Stimulated activated naive CD8-positive, alpha-beta T cell treated with anti-CD3 and anti-CD28 coated beads, Interleukin-15, Interleukin-2, amounts not matched to agents 100 ng/mL and 50 ng/mL, for 24 hours (primary cell): ENCODE data around the gene CASP8AP2.
"Not testable (repeated sequence)": the region's sequence is repeated elsewhere in the genome, so short reads cannot be mapped to it uniquely, and the experiment has no call there.

Source experiments
- H3K27ac Mint-ChIP-seq: one replicate; pipeline ENCODE4 v1.8.0; 2021; ENCODE audit warnings: mild to moderate bottlenecking, mixed read lengths
- H3K27me3 Mint-ChIP-seq: one replicate; pipeline ENCODE4 v1.8.0; 2021; ENCODE audit warnings: mixed read lengths
- H3K36me3 Mint-ChIP-seq: one replicate; pipeline ENCODE4 v1.8.0; 2021; ENCODE audit warnings: low read depth, mixed read lengths
- H3K4me1 Mint-ChIP-seq: one replicate; pipeline ENCODE4 v1.8.0; 2021; ENCODE audit warnings: low read depth, mixed read lengths
- H3K4me3 Mint-ChIP-seq: one replicate; pipeline ENCODE4 v1.8.0; 2021; ENCODE audit warnings: mild to moderate bottlenecking, mixed read lengths
- H3K9me3 Mint-ChIP-seq: one replicate; pipeline ENCODE4 v1.8.0; 2021; ENCODE audit warnings: mixed read lengths

The CASP8AP2 gene

DNA sequence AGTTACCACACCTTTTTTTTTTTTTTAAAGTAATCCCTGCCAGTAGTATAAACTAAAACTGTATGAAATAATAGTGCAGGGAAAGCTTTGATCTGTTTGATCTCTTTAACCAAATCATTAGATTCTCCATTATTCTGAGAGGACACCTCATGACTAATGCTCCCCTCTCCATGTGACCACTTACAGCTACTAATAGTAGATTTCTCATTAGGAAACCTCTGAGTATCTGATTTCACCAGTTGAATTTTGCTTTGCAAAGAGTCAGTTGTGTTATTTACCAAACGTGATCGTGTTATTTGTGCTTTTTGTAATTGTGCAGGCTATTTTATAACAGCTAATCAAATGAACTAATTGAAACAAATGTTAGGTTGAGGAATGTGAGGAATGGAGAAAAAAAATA, 12.5 kb downstream of the CASP8AP2 start:
- H3K4me1 Mint-ChIP-seq: peaks cover 21% of the 10 kb centered on the region
- no peaks in the 10 kb centered on the region for H3K9me3 Mint-ChIP-seq
- H3K36me3 Mint-ChIP-seq: peaks cover 34% of the 10 kb centered on the region
- H3K4me3 Mint-ChIP-seq: no peak overlapping the region
- peak overlapping the region; percentile 37 for H3K27ac Mint-ChIP-seq
- H3K27me3 Mint-ChIP-seq: no peaks in the 10 kb centered on the region

DNA sequence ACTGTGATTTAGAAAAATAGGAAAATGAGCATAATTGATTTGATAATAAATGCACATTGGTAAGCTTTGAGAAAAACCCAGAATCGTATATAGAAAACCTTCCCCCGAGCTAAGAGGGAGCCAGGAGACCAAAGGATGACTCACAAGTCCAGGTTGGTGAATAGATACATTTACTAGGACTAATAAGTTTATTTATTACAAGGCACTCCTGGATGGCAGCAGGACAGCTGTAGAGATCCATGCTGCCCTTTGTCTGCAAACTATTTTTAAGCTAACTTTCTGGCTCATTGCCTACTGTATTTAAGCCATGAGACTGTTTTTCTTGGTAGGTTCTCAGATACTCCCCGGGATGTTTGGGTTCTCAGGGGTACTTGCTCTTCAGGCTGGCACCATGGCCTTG, 13.4 kb downstream of the CASP8AP2 start:
- H3K27ac Mint-ChIP-seq: no peak overlapping the region
- no peak overlapping the region for H3K4me3 Mint-ChIP-seq
- no peaks in the 10 kb centered on the region for H3K27me3 Mint-ChIP-seq
- peaks cover 21% of the 10 kb centered on the region for H3K4me1 Mint-ChIP-seq
- H3K9me3 Mint-ChIP-seq: no peaks in the 10 kb centered on the region
- H3K36me3 Mint-ChIP-seq: peaks cover 31% of the 10 kb centered on the region

DNA sequence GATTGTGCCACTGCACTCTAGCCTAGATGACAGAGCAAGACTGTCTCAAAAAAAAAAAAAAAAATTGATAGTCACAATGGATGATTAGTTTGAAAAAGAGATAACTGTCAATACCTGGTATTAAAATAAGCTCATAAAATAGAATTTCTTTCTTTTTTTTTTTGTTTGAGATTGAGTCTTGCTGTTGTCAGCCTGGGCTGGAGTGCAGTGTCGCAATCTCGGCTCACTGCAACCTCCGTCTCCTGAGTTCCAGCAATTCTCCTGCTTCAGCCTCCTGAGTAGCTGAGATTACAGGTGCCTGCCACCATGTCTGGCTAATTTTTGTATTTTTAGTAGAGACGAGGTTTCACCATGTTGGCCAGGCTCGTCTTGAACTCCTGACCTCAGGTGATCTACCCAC, 17.8 kb downstream of the CASP8AP2 start:
- Mint-ChIP-seq H3K36me3 (peaks cover 41% of the 10 kb centered on the region), H3K4me1 (peaks cover 14% of the 10 kb centered on the region)
- not testable (repeated sequence) for H3K27ac Mint-ChIP-seq, H3K4me3 Mint-ChIP-seq, H3K27me3 Mint-ChIP-seq, H3K9me3 Mint-ChIP-seq

DNA sequence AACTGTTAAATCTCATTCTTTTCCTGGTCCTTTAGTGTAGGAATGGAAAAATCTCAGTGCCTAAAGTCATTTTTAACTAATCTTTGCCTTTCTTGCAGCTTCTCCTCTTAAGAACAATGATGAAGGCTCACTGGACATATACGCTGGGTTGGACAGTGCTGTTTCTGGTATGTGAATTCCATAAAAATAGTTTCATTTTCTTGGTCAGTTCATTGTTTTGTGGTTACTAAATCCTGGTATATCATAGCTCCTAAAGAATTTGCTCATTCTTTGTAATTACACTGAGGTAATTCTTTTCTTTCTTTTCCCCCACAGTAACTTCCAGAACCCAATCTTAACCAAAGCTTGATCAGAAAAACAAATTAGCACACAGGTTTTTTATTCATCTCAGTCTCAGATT, 23.4 kb downstream of the CASP8AP2 start:
- peaks cover 8% of the 10 kb centered on the region for H3K4me1 Mint-ChIP-seq
- no peaks in the 10 kb centered on the region for H3K9me3 Mint-ChIP-seq
- no peak overlapping the region for H3K4me3 Mint-ChIP-seq
- H3K27me3 Mint-ChIP-seq: no peaks in the 10 kb centered on the region
- peaks cover 73% of the 10 kb centered on the region for H3K36me3 Mint-ChIP-seq
- H3K27ac Mint-ChIP-seq: no peak overlapping the region

DNA sequence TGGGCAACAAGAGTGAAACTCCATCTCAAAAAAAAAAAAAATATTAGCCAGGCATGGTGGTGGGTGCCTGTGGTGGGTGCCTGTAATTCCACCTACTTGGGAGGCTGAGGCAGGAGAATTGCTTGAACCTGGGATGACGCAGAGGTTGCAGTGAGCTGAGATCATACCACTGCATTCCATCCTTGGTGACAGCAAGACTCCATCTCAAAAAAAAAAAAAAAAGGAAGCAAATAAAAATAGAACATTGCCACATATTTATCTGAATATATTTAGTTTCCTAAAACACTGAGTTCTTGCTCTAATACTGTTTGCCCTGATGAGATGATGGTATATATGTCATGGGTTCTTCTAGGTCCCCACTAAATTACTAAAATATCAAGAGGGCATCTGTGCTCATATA, 28.4 kb downstream of the CASP8AP2 start:
- peaks cover 76% of the 10 kb centered on the region for H3K36me3 Mint-ChIP-seq

DNA sequence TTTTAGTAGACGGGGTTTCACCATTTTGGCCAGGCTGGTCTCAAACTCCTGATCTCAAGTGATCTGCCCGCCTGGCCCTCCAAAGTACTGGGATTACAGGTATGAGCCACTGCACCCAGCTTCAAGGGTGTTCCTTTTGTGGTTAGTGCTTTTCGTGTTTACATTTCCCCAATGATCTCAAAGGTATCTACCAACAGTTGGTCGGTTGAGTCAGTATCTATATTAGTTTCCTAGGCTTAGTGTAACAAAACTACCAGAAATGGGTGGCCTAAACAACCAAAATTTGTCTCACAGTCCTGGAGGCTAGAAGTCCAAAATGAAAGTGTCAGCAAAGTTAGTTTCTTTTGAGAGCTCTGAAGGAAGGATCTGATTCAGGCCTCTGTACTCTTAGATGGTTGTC, 30.1 kb downstream of the CASP8AP2 start:
- no peaks in the 10 kb centered on the region for H3K27me3 Mint-ChIP-seq
- peaks cover 3% of the 10 kb centered on the region for H3K9me3 Mint-ChIP-seq
- no peak overlapping the region for H3K27ac Mint-ChIP-seq
- H3K36me3 Mint-ChIP-seq: peaks cover 79% of the 10 kb centered on the region
- H3K4me1 Mint-ChIP-seq: peaks cover 15% of the 10 kb centered on the region
- no peak overlapping the region for H3K4me3 Mint-ChIP-seq

More for the DNA sequence above, 28.4 kb downstream of the CASP8AP2 start:
- Mint-ChIP-seq H3K4me3 (no peak overlapping the region), H3K9me3 (no peaks in the 10 kb centered on the region), H3K4me1 (peaks cover 15% of the 10 kb centered on the region), H3K27me3 (no peaks in the 10 kb centered on the region), H3K27ac (no peak overlapping the region)

DNA sequence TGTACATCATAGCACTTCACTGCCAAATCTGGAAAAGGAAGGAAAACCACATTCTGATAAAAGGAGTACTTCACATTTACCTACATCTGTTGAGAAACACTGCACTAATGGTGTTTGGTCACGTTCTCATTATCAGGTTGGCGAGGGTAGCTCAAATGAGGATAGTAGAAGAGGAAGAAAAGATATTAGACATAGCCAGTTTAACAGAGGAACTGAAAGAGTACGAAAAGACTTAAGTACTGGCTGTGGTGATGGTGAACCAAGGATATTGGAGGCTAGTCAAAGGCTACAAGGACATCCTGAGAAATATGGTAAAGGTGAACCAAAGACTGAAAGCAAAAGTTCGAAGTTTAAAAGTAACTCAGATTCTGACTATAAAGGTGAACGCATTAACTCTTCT, 32.6 kb downstream of the CASP8AP2 start:
- Mint-ChIP-seq H3K4me3 (no peak overlapping the region), H3K27me3 (no peaks in the 10 kb centered on the region), H3K36me3 (peaks cover 76% of the 10 kb centered on the region), H3K4me1 (peaks cover 15% of the 10 kb centered on the region), H3K9me3 (peaks cover 3% of the 10 kb centered on the region), H3K27ac (peak overlapping the region; percentile 52)

DNA sequence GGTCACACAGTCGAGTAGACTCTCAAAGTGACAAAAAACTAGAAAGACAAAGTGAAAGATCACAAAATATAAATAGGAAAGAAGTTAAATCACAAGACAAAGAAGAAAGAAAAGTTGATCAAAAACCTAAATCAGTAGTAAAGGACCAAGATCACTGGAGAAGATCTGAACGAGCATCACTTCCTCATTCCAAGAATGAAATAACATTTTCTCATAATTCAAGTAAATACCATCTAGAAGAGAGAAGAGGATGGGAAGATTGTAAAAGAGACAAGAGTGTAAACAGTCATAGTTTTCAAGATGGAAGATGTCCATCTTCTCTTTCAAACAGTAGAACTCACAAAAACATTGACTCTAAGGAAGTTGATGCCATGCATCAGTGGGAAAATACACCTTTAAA, 33.0 kb downstream of the CASP8AP2 start:
- H3K27me3 Mint-ChIP-seq: no peaks in the 10 kb centered on the region
- peaks cover 77% of the 10 kb centered on the region for H3K36me3 Mint-ChIP-seq
- peak overlapping the region; percentile 52 for H3K27ac Mint-ChIP-seq
- H3K9me3 Mint-ChIP-seq: peaks cover 3% of the 10 kb centered on the region
- H3K4me3 Mint-ChIP-seq: no peak overlapping the region
- peaks cover 15% of the 10 kb centered on the region for H3K4me1 Mint-ChIP-seq

DNA sequence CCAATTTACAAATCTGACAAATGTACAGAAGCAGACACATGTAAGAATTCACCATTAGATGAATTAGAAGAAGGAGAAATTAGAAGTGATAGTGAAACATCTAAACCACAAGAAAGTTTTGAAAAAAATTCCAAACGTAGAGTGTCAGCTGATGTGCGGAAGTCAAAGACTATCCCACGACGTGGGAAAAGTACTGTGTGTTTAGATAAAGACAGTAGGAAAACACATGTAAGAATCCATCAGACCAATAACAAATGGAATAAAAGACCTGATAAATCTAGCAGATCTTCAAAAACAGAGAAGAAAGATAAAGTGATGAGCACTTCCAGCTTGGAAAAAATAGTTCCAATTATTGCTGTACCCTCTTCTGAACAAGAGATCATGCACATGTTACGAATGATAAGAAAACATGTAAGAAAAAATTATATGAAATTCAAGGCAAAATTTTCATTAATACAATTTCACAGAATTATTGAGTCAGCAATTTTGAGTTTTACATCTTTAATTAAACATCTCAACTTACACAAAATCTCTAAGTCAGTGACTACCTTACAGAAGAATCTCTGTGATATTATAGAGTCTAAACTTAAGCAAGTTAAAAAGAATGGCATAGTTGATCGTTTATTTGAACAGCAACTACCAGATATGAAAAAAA, 36.5 kb downstream of the CASP8AP2 start:
- H3K36me3 Mint-ChIP-seq: peaks cover 86% of the 10 kb centered on the region

DNA sequence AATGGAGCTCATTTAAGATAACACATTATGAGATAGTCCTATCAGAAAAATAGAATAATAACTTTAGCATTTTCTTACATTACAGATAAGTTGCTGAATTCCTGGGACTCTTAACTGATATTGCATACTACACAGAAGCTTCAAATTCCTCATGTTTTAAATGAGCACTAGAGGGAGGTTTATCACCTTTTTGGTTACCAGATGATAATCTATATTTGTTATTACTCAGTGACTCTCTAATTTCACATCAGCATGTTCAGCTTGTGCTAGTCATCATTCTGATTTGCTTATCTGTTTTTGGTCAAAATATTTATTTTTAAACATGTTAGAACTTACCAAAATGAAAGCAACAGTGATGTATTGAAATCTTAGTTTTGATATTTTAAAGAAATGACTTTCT, 44.0 kb downstream of the CASP8AP2 start:
- H3K4me3 Mint-ChIP-seq: no peak overlapping the region
- no peak overlapping the region for H3K27ac Mint-ChIP-seq
- no peaks in the 10 kb centered on the region for H3K27me3 Mint-ChIP-seq
- H3K36me3 Mint-ChIP-seq: peaks cover 49% of the 10 kb centered on the region
- H3K4me1 Mint-ChIP-seq: no peaks in the 10 kb centered on the region
- no peaks in the 10 kb centered on the region for H3K9me3 Mint-ChIP-seq

More for the DNA sequence above, 36.5 kb downstream of the CASP8AP2 start:
- Mint-ChIP-seq H3K27ac (no peak overlapping the region), H3K4me3 (no peak overlapping the region), H3K9me3 (peaks cover 3% of the 10 kb centered on the region), H3K4me1 (peaks cover 9% of the 10 kb centered on the region), H3K27me3 (no peaks in the 10 kb centered on the region)

DNA sequence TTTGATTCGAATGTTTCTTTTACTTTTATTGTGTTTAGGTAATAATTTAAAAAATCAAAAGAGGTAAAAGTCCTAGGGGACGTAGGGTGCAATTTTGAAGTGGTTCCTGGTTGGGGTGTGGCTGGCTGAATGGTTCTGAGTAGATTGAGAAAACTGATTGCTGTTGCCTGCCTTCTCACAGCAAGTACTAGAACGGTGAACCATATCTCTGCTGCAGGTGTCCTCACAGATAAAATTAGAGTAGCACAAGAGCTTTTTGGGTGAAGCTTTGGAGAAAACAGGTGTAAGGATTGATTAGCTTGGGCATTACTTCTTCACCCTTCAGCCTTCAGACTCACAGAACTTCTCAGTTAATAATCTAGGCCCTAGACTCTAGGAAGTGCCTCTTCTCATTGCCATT, 44.8 kb downstream of the CASP8AP2 start:
- H3K4me1 Mint-ChIP-seq: no peaks in the 10 kb centered on the region
- no peaks in the 10 kb centered on the region for H3K27me3 Mint-ChIP-seq
- no peak overlapping the region for H3K27ac Mint-ChIP-seq
- no peaks in the 10 kb centered on the region for H3K9me3 Mint-ChIP-seq
- no peak overlapping the region for H3K4me3 Mint-ChIP-seq
- H3K36me3 Mint-ChIP-seq: peaks cover 44% of the 10 kb centered on the region

DNA sequence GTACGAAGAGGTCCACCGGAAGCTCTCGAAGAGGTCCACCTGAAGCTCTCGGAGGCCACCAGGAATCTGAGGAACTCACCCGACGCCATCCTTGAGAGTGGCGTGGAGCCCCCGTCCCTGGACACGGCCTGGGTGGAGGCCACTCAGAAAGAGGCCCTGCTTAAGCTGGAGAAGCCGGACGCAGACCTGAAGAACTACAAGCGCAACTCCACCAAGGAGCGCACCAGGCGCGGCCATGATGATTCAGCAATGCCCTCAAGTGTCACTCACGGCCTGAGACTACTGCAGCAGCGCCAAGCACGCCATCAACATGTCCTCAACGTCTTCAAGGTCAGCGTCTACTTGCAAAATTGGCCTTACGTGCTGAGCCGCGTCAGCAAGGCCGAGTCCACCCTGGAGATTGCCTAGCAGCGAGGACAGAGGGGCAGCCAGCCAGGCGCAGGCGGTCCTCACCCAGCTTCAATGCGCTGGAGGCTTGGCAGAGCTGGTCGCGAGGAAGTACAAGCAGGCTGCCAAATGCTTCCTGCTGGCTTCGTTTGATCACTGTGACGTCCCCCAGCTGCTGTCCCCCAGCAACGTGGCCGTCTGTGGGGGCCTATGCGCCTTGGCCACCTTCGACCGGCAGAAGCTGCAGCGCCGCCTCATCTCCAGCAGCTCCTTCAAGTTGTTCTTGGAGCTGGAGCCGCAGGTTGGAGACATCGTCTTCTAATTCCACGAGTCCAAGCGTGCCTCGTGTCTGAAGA, 56.9 kb downstream of the CASP8AP2 start:
- Mint-ChIP-seq H3K36me3 (no peaks in the 10 kb centered on the region), H3K4me1 (peaks cover 6% of the 10 kb centered on the region), H3K4me3 (no peak overlapping the region), H3K9me3 (no peaks in the 10 kb centered on the region), H3K27me3 (peaks cover 13% of the 10 kb centered on the region), H3K27ac (no peak overlapping the region)

DNA sequence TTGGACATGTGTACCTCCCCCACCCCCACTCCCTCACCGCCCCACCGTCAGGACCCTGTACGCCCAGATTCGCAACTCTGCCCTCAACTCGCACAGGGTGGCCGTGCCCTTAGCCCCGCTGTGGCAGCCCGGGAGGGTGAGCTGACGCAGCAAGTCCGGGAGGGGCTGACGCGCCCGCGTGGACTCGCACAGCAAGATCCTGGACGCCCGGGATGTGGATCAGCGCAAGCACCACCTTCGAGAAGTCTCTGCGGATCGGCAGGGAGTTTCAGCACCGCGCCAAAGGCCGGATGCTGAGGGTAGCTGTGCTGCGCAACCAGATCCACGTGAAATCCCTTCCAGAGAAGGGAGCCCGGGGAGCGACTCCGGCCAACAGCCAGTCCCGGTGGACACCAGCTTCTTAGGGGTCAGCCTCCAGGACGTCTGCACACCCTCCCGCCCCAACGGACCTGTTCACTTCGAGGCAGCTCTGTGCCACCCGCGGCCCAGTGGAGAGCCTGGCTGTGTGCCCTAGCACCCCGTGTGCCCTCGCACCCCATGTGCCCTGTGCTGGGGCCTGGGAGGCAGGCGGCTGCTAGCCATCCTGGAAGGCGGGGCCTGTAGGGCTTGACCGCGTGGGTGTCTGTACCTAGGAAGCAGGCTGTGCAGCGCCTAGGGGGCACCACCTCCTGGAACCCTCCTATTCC, 57.9 kb downstream of the CASP8AP2 start:
- Mint-ChIP-seq H3K27me3 (peaks cover 17% of the 10 kb centered on the region), H3K36me3 (no peaks in the 10 kb centered on the region), H3K4me1 (peaks cover 6% of the 10 kb centered on the region), H3K4me3 (no peak overlapping the region), H3K9me3 (no peaks in the 10 kb centered on the region), H3K27ac (no peak overlapping the region)

DNA sequence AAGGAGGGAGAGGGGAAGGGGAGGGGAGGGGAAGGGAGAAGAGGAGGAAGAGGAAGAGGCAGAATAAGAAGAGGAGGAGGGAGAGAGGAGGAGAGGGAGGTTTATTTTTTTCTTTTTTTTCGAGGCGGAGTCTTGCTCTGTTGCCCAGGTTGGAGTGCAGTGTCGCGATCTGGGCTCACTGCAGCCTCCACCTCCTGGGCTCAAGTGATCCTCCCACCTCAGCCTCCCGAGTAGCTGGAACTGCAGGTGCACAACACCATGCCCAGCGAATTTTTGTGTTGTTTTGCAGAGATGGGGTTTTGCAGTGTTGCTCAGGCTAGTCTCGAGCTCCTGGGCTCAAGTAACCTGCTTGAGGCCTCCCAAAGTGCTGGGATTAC, 58.4 kb downstream of the CASP8AP2 start:
- peaks cover 6% of the 10 kb centered on the region for H3K4me1 Mint-ChIP-seq

DNA sequence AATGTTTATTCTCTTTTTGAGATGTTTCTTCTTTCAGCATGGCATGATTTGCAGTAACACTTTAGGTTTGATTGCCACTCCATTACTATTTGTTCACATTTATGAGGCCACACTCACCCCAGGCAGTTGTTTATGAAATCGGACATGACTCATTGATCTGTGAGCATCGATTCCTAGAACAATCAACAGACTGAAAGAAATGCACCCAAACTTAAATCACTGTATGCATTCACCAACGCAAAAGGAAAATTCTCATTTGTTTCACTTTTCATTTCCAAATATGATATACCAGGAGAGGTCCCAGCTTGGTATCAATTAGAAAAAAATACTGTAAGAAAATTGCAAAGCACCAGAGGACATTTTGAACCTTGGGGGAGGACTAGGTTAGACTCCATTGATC, 59.2 kb downstream of the CASP8AP2 start:
- Mint-ChIP-seq H3K27me3 (peaks cover 26% of the 10 kb centered on the region), H3K27ac (no peak overlapping the region), H3K4me1 (peaks cover 6% of the 10 kb centered on the region), H3K36me3 (no peaks in the 10 kb centered on the region), H3K4me3 (no peak overlapping the region), H3K9me3 (no peaks in the 10 kb centered on the region)

More for the DNA sequence above, 58.4 kb downstream of the CASP8AP2 start:
- Mint-ChIP-seq H3K9me3 (no peaks in the 10 kb centered on the region), H3K4me3 (no peak overlapping the region), H3K27ac (no peak overlapping the region), H3K36me3 (no peaks in the 10 kb centered on the region), H3K27me3 (peaks cover 19% of the 10 kb centered on the region)
